Measurements from ENCODE around the gene COG8.

DNA sequence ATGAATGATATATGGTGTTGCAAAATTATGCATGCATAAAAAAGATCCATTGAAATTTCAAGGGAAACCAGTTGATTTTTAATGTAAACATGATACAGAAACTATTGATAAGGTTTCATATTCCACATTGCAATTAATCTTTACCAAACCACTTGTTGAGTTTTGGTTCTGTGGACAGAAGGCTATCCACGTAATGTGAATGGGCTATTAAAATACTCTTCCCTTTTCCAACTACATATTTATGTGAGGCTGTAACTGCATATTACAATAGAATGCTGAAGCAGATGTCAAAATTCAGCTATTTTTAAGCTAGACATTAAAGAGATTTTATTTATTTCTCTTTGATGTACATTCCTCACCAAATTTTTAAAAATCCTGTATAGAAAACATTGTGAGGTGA, 62.0 kb downstream of the COG8 start:
- no peak for TF ChIP-seq CTCF (IDR thresholded peaks at IDR 0.05; ENCODE audit: low read depth, low read length, poor library complexity, severe bottlenecking)
- TF ChIP-seq EZH2phosphoT487 (IDR thresholded peaks at IDR 0.05; ENCODE audit: borderline replicate concordance, low read length), result no peak

Data from DOHH2 (cell line).